IMR-90 (cell line): ENCODE measurements around the gene ODAD2. TPM values are rescaled to one million over a fixed set of nuclear protein-coding genes. Genes with fewer than 3 reads are reported as not detected.

ENCODE experiments used
- ATAC-seq: fragments of 200-7000 bp; cut with Tn5 transposase; 2 replicates; pipeline ENCODE4 v1.9.1; 2020; ENCODE audit warnings: low read depth, mild to moderate bottlenecking, moderate library complexity
- BruUV-seq: library from RNA; stranded (reverse); fragments of 400-500 nt; replicated peaks from 2 replicates; lab custom pipeline; 2021; lab: Mats Ljungman, UMichigan
- CTCF ChIA-PET: fragments of 300-600 bp; formaldehyde crosslinking; extraction: SDS; loops from one replicate; lab custom pipeline; 2021; ENCODE audit warnings: antibody characterized with exemption; lab: Yijun Ruan, JAX
- POLR2A ChIA-PET: fragments of 300-600 bp; sonication (Branson Sonifier 250); formaldehyde crosslinking; loops from one replicate; lab custom pipeline; 2022; ENCODE audit warnings: antibody characterized with exemption; ENCODE audit not compliant: unreplicated experiment; lab: Charles Lee
- DNase-seq: peaks from one replicate; pipeline ENCODE4 v3.0.0; 2013
- H2AFZ ChIP-seq: replicated peaks from 2 replicates; pipeline ENCODE3; 2013; ENCODE audit warnings: low read length, mild to moderate bottlenecking; ENCODE audit not compliant: poor library complexity
- H2AK5ac ChIP-seq: 2 replicates; pipeline ENCODE4 v1.6.1; 2013; ENCODE audit warnings: low read depth, low read length, inconsistent platforms
- H2AK9ac ChIP-seq: replicated peaks from 2 replicates; pipeline ENCODE3; 2013; ENCODE audit warnings: mild to moderate bottlenecking, low read depth, low read length, moderate library complexity; ENCODE audit not compliant: poor library complexity
- H2BK120ac ChIP-seq: 2 replicates; pipeline ENCODE4 v1.6.1; 2013; ENCODE audit warnings: low read depth, low read length, inconsistent platforms
- H2BK15ac ChIP-seq: 3 replicates; pipeline ENCODE4 v1.6.1; 2013; ENCODE audit warnings: low read depth, low read length, inconsistent platforms
- H2BK20ac ChIP-seq: 2 replicates; pipeline ENCODE4 v1.6.1; 2013; ENCODE audit warnings: low read depth, mild to moderate bottlenecking, inconsistent platforms, low read length, moderate library complexity
- H2BK5ac ChIP-seq: 2 replicates; pipeline ENCODE4 v1.6.1; 2013; ENCODE audit warnings: mild to moderate bottlenecking, low read depth, low read length, inconsistent platforms; ENCODE audit not compliant: poor library complexity, severe bottlenecking
- H3K14ac ChIP-seq: replicated peaks from 2 replicates; pipeline ENCODE4 v1.6.1; 2013; ENCODE audit warnings: low read depth, low read length, inconsistent platforms
- H3K18ac ChIP-seq: 2 replicates; pipeline ENCODE4 v1.6.1; 2013; ENCODE audit warnings: low read depth, low read length, control low read depth
- H3K23ac ChIP-seq: 2 replicates; pipeline ENCODE4 v1.6.1; 2013; ENCODE audit warnings: low read depth, low read length, inconsistent platforms
- H3K27ac ChIP-seq: 2 replicates; pipeline ENCODE4 v1.5.1; 2013; ENCODE audit warnings: mild to moderate bottlenecking, control low read depth, low read length; ENCODE audit not compliant: insufficient read depth
- H3K27me3 ChIP-seq: 2 replicates; pipeline ENCODE4 v1.6.1; 2013; ENCODE audit warnings: low read length; ENCODE audit not compliant: control insufficient read depth, insufficient read depth
- H3K36me3 ChIP-seq: 2 replicates; pipeline ENCODE4 v1.6.1; 2013; ENCODE audit warnings: low read length, mixed read lengths; ENCODE audit not compliant: control insufficient read depth, insufficient read depth
- H3K4ac ChIP-seq: 2 replicates; pipeline ENCODE4 v1.6.1; 2013; ENCODE audit warnings: low read depth, low read length, inconsistent platforms
- H3K4me1 ChIP-seq: 2 replicates; pipeline ENCODE4 v1.6.1; 2013; ENCODE audit warnings: low read length, mixed read lengths; ENCODE audit not compliant: control insufficient read depth, insufficient read depth
- H3K4me2 ChIP-seq: 2 replicates; pipeline ENCODE4 v1.6.1; 2013; ENCODE audit warnings: low read depth, mild to moderate bottlenecking, control low read depth, low read length, moderate library complexity
- H3K4me3 ChIP-seq: 2 replicates; pipeline ENCODE4 v1.5.1; 2013; ENCODE audit warnings: low read depth, mild to moderate bottlenecking, control low read depth, low read length, moderate library complexity; ENCODE audit not compliant: insufficient read depth
- H3K56ac ChIP-seq: 2 replicates; pipeline ENCODE4 v1.6.1; 2013; ENCODE audit warnings: low read length, inconsistent platforms; ENCODE audit not compliant: insufficient read depth; ENCODE audit errors: extremely low read depth
- H3K79me1 ChIP-seq, 2 experiments: 2 replicates each; pipeline ENCODE4 v1.6.1; 2013; ENCODE audit warnings: low read length in 2 of 2, inconsistent platforms in 1 of 2, low read depth in 1 of 2
- H3K9ac ChIP-seq: 2 replicates; pipeline ENCODE4 v1.6.1; 2013; ENCODE audit warnings: low read depth, low read length, control low read depth
- H3K9me1 ChIP-seq: 2 replicates; pipeline ENCODE4 v1.6.1; 2013; ENCODE audit warnings: low read length, inconsistent platforms; ENCODE audit not compliant: insufficient read depth
- H3K9me3 ChIP-seq: 2 replicates; pipeline ENCODE4 v1.6.1; 2013; ENCODE audit warnings: low read length; ENCODE audit not compliant: control insufficient read depth, insufficient read depth
- H4K20me1 ChIP-seq: 2 replicates; pipeline ENCODE4 v1.6.1; 2013; ENCODE audit warnings: low read length, inconsistent platforms; ENCODE audit not compliant: insufficient read depth
- H4K5ac ChIP-seq: 2 replicates; pipeline ENCODE4 v1.6.1; 2013; ENCODE audit warnings: mild to moderate bottlenecking, low read depth, low read length, control low read depth
- H4K8ac ChIP-seq, 2 experiments: 2 replicates each; pipeline ENCODE4 v1.6.1; 2013; ENCODE audit warnings: low read depth in 2 of 2, low read length in 2 of 2, control low read depth in 1 of 2, inconsistent platforms in 1 of 2
- H4K91ac ChIP-seq: 2 replicates; pipeline ENCODE4 v1.6.1; 2013; ENCODE audit warnings: low read depth, low read length, inconsistent platforms; ENCODE audit not compliant: insufficient read depth
- BHLHE40 ChIP-seq: fragments of 150-350 bp; IDR thresholded peaks from 2 replicates; pipeline ENCODE4 v1.6.1; 2016; ENCODE audit warnings: mild to moderate bottlenecking, low read depth, low read length
- CEBPB ChIP-seq: IDR thresholded peaks from 2 replicates; pipeline ENCODE4 v1.6.1; 2012; ENCODE audit warnings: low read depth, low read length, improper control_type of control experiment
- CHD1 ChIP-seq: IDR thresholded peaks from 2 replicates; pipeline ENCODE4 v1.6.1; 2012; ENCODE audit warnings: low read depth, low read length, improper control_type of control experiment
- FOS ChIP-seq: fragments of 150-350 bp; IDR thresholded peaks from 2 replicates; pipeline ENCODE4 v1.6.1; 2016; ENCODE audit warnings: low read depth, low read length
- MAFK ChIP-seq: IDR thresholded peaks from 2 replicates; pipeline ENCODE4 v1.6.1; 2012; ENCODE audit warnings: low read depth, low read length, improper control_type of control experiment
- MXI1 ChIP-seq: IDR thresholded peaks from 2 replicates; pipeline ENCODE4 v1.6.1; 2012; ENCODE audit warnings: low read depth, mild to moderate bottlenecking, low read length, moderate library complexity, borderline replicate concordance
- NFE2L2 ChIP-seq: fragments of 150-350 bp; IDR thresholded peaks from 2 replicates; pipeline ENCODE4 v1.6.1; 2016; ENCODE audit warnings: low read depth, mild to moderate bottlenecking, low read length
- POLR2A ChIP-seq: IDR thresholded peaks from 2 replicates; pipeline ENCODE4 v1.6.1; 2012; ENCODE audit warnings: mild to moderate bottlenecking, low read depth, low read length
- RAD21 ChIP-seq: IDR thresholded peaks from 2 replicates; pipeline ENCODE4 v1.6.1; 2012; ENCODE audit warnings: low read length, improper control_type of control experiment
- RFX5 ChIP-seq: IDR thresholded peaks from 2 replicates; pipeline ENCODE4 v1.8.0; 2012; ENCODE audit warnings: low read depth, mild to moderate bottlenecking, low read length, moderate library complexity
- SMC3 ChIP-seq: fragments of 150-350 bp; IDR thresholded peaks from 2 replicates; pipeline ENCODE4 v1.6.1; 2016; ENCODE audit warnings: low read depth, mild to moderate bottlenecking, antibody characterized with exemption, low read length, moderate library complexity
- WGBS, 2 experiments: methylation state at CpG; one replicate each; pipeline versions ENCODE4 v1.1.5 to v1.1.7; 2013; ENCODE audit warnings: missing lambda C conversion rate in 2 of 2; ENCODE audit not compliant: insufficient read length in 1 of 2; ENCODE audit errors: extremely low coverage in 2 of 2; 5-methylcytosine and 5-hydroxymethylcytosine counted together
- dilution Hi-C: fragments of 300-500 bp; cut with HindIII; formaldehyde crosslinking; loops from one replicate; pipeline ENCODE4 v1.14.3; 2018; ENCODE audit warnings: low sequenced_read_pairs; ENCODE audit not compliant: unreplicated experiment
- in situ Hi-C: fragments of 300-500 bp; cut with MboI; formaldehyde crosslinking; loops from 3 replicates; pipeline ENCODE4 v1.14.3; 2019; ENCODE audit warnings: low sequenced_read_pairs, inconsistent platforms, mixed read lengths
- intact Hi-C: fragments of 100-400 bp; cut with micrococcal nuclease; formaldehyde crosslinking; loops from 2 replicates; pipeline ENCODE4 v1.10.0; 2022
- polyA plus RNA-seq, 3 experiments: library from polyadenylated mRNA; depleted of rRNA; stranded (reverse); fragments of >200 nt; gene quantifications; 2 replicates each; pipeline ENCODE4 v1.2.3, GENCODE V29; 2012; ENCODE audit warnings: low replicate concordance in 1 of 3
- total RNA-seq: library from RNA; depleted of rRNA; stranded (reverse); fragments of >200 nt; gene quantifications from 2 replicates; pipeline ENCODE4 v1.2.3, GENCODE V29; 2012
- TF ChIP-seq, protein P1 (sequence below): fragments of 150-350 bp; IDR thresholded peaks from 2 replicates; pipeline ENCODE4 v1.6.1; 2016; ENCODE audit warnings: low read depth, mild to moderate bottlenecking, low read length, moderate library complexity, borderline replicate concordance
- TF ChIP-seq, protein P2 (sequence below): fragments of 150-350 bp; IDR thresholded peaks from 2 replicates; pipeline ENCODE4 v1.6.1; 2017; ENCODE audit warnings: mild to moderate bottlenecking, antibody characterized with exemption, low read length, low read depth
- TF ChIP-seq, protein P3 (sequence below): conservative IDR thresholded peaks from 2 replicates; pipeline ENCODE4 v1.5.1; 2012; ENCODE audit warnings: mild to moderate bottlenecking, low read depth, low read length, improper control_type of control experiment

ODAD2 gene
- total and polyA plus RNA-seq, 2 of the 4 experiments (the other 2 are of a cell fraction), result 0.53 to 0.72 TPM

DNA sequence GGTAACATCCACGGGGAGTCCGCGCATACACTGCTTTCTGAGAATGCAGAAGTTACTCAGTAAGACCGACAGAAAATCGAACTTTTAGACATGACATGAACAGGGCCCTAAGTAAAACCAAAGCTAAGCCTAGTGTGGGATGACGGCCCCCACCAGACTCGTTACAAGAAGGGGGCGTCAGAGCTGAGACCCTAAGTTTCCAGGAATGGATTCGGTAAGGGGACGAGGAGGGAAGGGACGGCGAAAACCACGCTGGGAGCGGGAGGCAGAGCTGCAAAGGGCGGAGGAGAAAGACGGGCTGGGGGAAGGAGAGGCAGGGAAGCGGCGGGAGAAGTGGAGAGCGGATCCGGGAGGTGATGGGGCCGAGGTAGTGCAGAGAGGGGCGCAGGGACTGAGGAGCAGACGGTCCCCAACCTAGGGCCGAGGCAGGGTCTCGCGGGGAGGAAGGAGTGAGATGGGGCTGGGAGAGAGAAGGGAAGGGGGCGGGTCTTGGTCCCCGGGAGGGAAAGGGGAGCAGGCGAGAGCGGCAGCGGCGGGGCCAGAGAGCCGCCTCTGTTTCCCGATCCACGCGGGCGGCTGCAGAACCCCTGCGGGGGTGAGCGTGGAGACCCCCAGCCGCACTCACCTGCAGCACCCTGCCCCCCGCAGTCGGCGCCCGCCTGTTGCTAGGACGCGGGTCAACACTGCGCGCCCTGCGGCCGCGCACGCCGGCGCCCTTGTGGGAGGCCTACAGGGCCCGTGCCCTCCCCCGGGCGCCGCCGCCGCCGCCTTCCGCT lies 513 bp downstream of the ODAD2 start:
- dilution Hi-C loops (no loop called here), in situ Hi-C loops (no loop called here), intact Hi-C loops (loop anchor here (5.0 kb wide), 4 partner anchors 49 to 251 kb away; partner anchors contain the start of gene MKX)
- ChIA-PET CTCF (interaction anchor here (0.5 to 0.6 kb wide), 2 partner anchors 238 to 245 kb away, joined by 3 read pairs; no protein-coding TSS in a partner anchor), POLR2A (no interaction called here)
- Histone ChIP-seq H2AFZ (peak overlapping the region; percentile 96), H2BK15ac (peak overlapping the region; percentile 59; the same call in 1 of the 3 replicates), H4K91ac (peak overlapping the region; percentile 74), H3K18ac (peak overlapping the region; percentile 17), H3K56ac (peak overlapping the region; percentile 27; the same call in 1 of the 2 replicates), H2BK20ac (peak overlapping the region; percentile 57; the same call in 1 of the 2 replicates), H4K5ac (peak overlapping the region; percentile 62), H2AK5ac (no peak overlapping the region), H2AK9ac (peak overlapping the region; percentile 33), H3K14ac (peak overlapping the region; percentile 58), H3K27ac (peak overlapping the region; percentile 67), H3K9me1 (no peaks in the 10 kb centered on the region), H3K36me3 (no peaks in the 10 kb centered on the region), H3K9ac (peak overlapping the region; percentile 66), H3K79me1 (no peaks in the 10 kb centered on the region), H3K4ac (peak overlapping the region; percentile 69; the same call in 1 of the 2 replicates), H2BK5ac (peak overlapping the region; percentile 29), H3K23ac (peak overlapping the region; percentile 65), H2BK120ac (peak overlapping the region; percentile 75), H3K4me1 (peaks cover 1% of the 10 kb centered on the region; the same call in 1 of the 2 replicates), H3K4me2 (peak overlapping the region; percentile 78), H3K9me3 (no peaks in the 10 kb centered on the region), H3K27me3 (no peaks in the 10 kb centered on the region), H4K20me1 (no peaks in the 10 kb centered on the region), H3K4me3 (peak overlapping the region; percentile 83), H4K8ac (peak overlapping the region; percentile 64 to 65)
- DNase-seq, result peak; percentile 26
- peak; percentile 89 for ATAC-seq
- TF ChIP-seq RFX5 (no peak), CEBPB (no peak), MAFK (no peak), RAD21 (no peak), SMC3 (no peak), CHD1 (no peak), FOS (no peak), BHLHE40 (no peak), NFE2L2 (no peak), POLR2A (no peak), MXI1 (no peak)
- TF ChIP-seq, protein P1, sequence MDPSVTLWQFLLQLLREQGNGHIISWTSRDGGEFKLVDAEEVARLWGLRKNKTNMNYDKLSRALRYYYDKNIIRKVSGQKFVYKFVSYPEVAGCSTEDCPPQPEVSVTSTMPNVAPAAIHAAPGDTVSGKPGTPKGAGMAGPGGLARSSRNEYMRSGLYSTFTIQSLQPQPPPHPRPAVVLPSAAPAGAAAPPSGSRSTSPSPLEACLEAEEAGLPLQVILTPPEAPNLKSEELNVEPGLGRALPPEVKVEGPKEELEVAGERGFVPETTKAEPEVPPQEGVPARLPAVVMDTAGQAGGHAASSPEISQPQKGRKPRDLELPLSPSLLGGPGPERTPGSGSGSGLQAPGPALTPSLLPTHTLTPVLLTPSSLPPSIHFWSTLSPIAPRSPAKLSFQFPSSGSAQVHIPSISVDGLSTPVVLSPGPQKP, result no peak
- TF ChIP-seq, protein P2, sequence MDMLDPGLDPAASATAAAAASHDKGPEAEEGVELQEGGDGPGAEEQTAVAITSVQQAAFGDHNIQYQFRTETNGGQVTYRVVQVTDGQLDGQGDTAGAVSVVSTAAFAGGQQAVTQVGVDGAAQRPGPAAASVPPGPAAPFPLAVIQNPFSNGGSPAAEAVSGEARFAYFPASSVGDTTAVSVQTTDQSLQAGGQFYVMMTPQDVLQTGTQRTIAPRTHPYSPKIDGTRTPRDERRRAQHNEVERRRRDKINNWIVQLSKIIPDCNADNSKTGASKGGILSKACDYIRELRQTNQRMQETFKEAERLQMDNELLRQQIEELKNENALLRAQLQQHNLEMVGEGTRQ, result no peak
- TF ChIP-seq, protein P3, sequence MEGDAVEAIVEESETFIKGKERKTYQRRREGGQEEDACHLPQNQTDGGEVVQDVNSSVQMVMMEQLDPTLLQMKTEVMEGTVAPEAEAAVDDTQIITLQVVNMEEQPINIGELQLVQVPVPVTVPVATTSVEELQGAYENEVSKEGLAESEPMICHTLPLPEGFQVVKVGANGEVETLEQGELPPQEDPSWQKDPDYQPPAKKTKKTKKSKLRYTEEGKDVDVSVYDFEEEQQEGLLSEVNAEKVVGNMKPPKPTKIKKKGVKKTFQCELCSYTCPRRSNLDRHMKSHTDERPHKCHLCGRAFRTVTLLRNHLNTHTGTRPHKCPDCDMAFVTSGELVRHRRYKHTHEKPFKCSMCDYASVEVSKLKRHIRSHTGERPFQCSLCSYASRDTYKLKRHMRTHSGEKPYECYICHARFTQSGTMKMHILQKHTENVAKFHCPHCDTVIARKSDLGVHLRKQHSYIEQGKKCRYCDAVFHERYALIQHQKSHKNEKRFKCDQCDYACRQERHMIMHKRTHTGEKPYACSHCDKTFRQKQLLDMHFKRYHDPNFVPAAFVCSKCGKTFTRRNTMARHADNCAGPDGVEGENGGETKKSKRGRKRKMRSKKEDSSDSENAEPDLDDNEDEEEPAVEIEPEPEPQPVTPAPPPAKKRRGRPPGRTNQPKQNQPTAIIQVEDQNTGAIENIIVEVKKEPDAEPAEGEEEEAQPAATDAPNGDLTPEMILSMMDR, result no peak
- 1% methylated on average over 31 of the region's 62 CpGs; no CpG with 5 or more reads in 1 of the 2 experiments for WGBS, 2 experiments
- BruUV-seq, result no TSS peak
